ENCODE measurements around the gene ARX. TPM values are rescaled to one million over a fixed set of nuclear protein-coding genes. Genes with fewer than 3 reads are reported as not detected.

Gene ARX
- total RNA-seq, 2 donors from 2014 or later, result not detected

DNA sequence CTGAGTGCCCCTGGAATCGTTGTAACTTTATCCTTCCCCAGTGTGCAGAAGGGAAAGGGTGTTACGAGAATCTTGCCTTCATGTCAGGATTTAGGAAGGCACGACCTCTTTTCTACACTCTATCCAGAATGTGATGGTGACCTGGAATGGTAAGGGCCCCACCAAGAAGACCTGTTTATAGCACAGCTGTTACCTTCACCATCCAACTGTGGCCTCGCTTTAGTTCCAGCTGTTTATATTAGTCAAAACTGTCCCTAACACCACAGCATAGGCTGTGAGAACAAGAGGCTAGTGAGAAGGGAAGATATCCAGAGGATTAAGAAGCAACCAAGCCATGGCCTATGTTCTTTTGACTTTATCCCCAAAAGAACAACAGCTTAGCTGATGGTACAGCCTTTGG is 28.0 kb downstream of the ARX start:
- DNase-seq (ENCODE audit: low spot score), result no peak
- no peaks in the 10 kb centered on the region for H3K27me3 ChIP-seq (replicated peaks; ENCODE audit: insufficient read depth)
- no peaks in the 10 kb centered on the region for H3K36me3 ChIP-seq
- no peaks in the 10 kb centered on the region for H3K9me3 ChIP-seq
- no peak for ATAC-seq (ENCODE audit: insufficient number of reproducible peaks, low FRiP score, low read depth)
- TF ChIP-seq, protein P1, sequence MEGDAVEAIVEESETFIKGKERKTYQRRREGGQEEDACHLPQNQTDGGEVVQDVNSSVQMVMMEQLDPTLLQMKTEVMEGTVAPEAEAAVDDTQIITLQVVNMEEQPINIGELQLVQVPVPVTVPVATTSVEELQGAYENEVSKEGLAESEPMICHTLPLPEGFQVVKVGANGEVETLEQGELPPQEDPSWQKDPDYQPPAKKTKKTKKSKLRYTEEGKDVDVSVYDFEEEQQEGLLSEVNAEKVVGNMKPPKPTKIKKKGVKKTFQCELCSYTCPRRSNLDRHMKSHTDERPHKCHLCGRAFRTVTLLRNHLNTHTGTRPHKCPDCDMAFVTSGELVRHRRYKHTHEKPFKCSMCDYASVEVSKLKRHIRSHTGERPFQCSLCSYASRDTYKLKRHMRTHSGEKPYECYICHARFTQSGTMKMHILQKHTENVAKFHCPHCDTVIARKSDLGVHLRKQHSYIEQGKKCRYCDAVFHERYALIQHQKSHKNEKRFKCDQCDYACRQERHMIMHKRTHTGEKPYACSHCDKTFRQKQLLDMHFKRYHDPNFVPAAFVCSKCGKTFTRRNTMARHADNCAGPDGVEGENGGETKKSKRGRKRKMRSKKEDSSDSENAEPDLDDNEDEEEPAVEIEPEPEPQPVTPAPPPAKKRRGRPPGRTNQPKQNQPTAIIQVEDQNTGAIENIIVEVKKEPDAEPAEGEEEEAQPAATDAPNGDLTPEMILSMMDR (IDR thresholded peaks at IDR 0.05), result no peak
- H3K27ac ChIP-seq, result no peak overlapping the region
- no peak overlapping the region for H3K4me3 ChIP-seq
- no peaks in the 10 kb centered on the region for H3K4me1 ChIP-seq (ENCODE audit: control insufficient read depth in 1 of 2, low read depth in 2 of 2)

DNA sequence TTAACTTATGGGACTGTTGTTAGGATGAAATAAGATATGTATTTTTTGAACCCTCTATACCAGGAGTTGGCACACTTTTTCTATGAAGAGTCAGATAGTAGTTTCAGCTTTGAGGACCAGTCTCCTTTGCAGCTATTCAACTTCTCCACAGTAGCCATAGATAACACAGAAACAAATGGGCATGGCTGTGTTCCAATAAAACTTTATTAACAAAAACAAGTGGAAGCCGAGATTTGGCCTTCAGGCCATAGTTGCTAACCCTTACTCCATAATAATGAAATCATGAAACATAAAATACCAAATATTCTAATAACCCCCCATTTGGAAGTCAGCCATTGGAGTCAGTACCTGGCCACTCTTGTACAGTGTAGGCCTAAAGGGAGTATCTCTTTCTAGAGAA is 30.6 kb downstream of the ARX start:
- H3K27me3 ChIP-seq (replicated peaks; ENCODE audit: insufficient read depth), result no peaks in the 10 kb centered on the region
- ATAC-seq (ENCODE audit: insufficient number of reproducible peaks, low FRiP score, low read depth) (no peak), DNase-seq (ENCODE audit: low spot score) (no peak)
- no peak overlapping the region for H3K4me3 ChIP-seq
- no peak overlapping the region for H3K27ac ChIP-seq
- H3K36me3 ChIP-seq, result no peaks in the 10 kb centered on the region
- H3K9me3 ChIP-seq, result no peaks in the 10 kb centered on the region
- TF ChIP-seq, protein P1 (IDR thresholded peaks at IDR 0.05), result no peak
- H3K4me1 ChIP-seq (ENCODE audit: control insufficient read depth in 1 of 2, low read depth in 2 of 2), result no peaks in the 10 kb centered on the region

DNA sequence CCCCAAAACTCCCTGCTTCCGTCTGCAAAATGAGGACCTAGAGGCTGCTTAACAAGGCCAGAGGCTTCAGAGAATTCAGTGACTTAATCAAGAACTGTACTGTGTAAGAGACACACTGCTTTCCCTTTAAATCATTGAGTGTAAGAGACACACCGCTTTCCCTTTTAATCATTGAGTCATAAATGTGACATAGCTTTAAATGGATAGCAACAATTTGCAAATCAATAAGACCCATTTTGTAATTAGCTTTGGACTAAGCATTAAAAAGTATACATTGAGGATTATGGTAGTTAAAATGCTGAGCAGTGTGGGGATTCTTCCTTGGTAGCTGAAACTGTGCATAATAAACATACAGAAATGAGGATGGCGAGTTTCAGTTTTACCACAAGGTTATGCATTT is 31.8 kb downstream of the ARX start:
- Histone ChIP-seq H3K27me3 (replicated peaks; ENCODE audit: insufficient read depth) (no peaks in the 10 kb centered on the region), H3K4me1 (ENCODE audit: control insufficient read depth in 1 of 2, low read depth in 2 of 2) (no peaks in the 10 kb centered on the region), H3K9me3 (no peaks in the 10 kb centered on the region), H3K36me3 (no peaks in the 10 kb centered on the region), H3K27ac (no peak overlapping the region), H3K4me3 (no peak overlapping the region)
- ATAC-seq (ENCODE audit: insufficient number of reproducible peaks, low FRiP score, low read depth) (no peak), DNase-seq (ENCODE audit: low spot score) (no peak)
- TF ChIP-seq, protein P1 (IDR thresholded peaks at IDR 0.05), result no peak

DNA sequence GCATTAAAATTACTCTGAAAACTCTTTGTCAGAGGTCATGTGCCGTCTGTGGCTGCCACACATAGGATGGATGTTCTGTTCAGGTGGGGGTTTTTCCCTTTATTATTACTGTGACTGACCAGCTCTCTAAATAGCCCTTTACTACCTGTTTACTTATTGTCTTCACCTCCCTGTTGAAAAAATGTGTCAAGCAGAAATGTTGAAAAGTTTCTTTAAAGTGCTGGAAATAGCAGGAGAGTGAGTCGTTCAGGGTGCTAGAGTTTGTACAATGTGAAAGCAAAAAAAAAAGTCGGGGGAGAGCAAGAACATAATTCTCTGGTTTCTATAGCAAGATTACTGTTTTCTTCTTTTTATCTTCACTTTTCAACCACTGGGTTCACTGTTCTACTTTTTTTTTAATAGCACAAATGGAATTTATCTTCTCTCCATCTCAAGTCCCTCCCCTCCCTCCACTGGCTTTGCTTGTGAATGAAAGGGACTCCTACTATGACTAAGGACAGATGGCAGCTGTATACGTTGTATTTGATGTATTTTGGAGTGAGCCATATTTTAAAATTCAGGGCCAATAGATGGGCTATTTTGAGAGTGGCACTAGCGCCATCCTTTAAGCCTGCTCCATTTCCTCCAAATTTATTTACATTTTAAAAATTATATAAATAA is 33.3 kb downstream of the ARX start:
- ATAC-seq (ENCODE audit: insufficient number of reproducible peaks, low FRiP score, low read depth), result no peak
- Histone ChIP-seq H3K27me3 (replicated peaks; ENCODE audit: insufficient read depth) (no peaks in the 10 kb centered on the region), H3K9me3 (no peaks in the 10 kb centered on the region), H3K4me1 (ENCODE audit: control insufficient read depth in 1 of 2, low read depth in 2 of 2) (no peaks in the 10 kb centered on the region), H3K27ac (no peak overlapping the region), H3K4me3 (no peak overlapping the region), H3K36me3 (no peaks in the 10 kb centered on the region)
- TF ChIP-seq, protein P1 (IDR thresholded peaks at IDR 0.05), result no peak
- DNase-seq (ENCODE audit: low spot score), result no peak

DNA sequence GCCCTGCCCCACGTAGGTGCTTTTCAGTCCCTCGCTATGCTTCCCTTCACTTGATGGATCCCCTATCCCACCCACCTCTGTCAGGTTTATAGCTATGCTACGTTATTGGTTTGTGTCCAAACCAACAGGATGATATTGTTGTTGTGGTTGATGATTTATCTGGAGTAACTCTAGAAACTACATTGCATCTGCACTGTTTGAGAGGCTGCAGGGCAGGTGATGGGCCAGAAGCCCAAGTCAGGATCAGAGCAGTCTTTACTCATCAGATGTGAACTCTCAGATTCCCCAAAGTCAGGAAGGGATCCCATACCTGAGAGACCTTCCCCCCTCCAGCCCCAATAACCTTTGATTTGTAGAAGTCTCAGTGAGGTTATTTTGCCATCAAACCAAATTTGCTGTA is 34.7 kb downstream of the ARX start:
- H3K27me3 ChIP-seq (replicated peaks; ENCODE audit: insufficient read depth), result no peaks in the 10 kb centered on the region
- TF ChIP-seq, protein P1 (IDR thresholded peaks at IDR 0.05), result no peak
- H3K27ac ChIP-seq, result no peak overlapping the region
- DNase-seq (ENCODE audit: low spot score) (no peak), ATAC-seq (ENCODE audit: insufficient number of reproducible peaks, low FRiP score, low read depth) (no peak)
- no peaks in the 10 kb centered on the region for H3K9me3 ChIP-seq
- H3K36me3 ChIP-seq, result no peaks in the 10 kb centered on the region
- H3K4me3 ChIP-seq, result no peak overlapping the region
- H3K4me1 ChIP-seq (ENCODE audit: control insufficient read depth in 1 of 2, low read depth in 2 of 2), result no peaks in the 10 kb centered on the region
